K562 (cell line): Measurements from ENCODE around the gene ASPG. TPM values are rescaled to one million over a fixed set of nuclear protein-coding genes. Genes with fewer than 3 reads are reported as not detected.

Experiments
- ATAC-seq: fragments of 200-7000 bp; cut with Tn5 transposase; 3 replicates; pipeline ENCODE4 v1.9.1; 2020; ENCODE audit warnings: moderate library complexity
- BruUV-seq: library from RNA; stranded (reverse); fragments of 400-500 nt; replicated peaks from 2 replicates; lab custom pipeline; 2021; lab: Mats Ljungman, UMichigan
- CTCF ChIA-PET: fragments of 300-600 bp; formaldehyde crosslinking; extraction: SDS; loops from one replicate; lab custom pipeline; 2021; ENCODE audit warnings: low intra/inter-chr PET ratio; lab: Yijun Ruan, JAX
- POLR2A ChIA-PET: fragments of 300-600, 350-650 bp; sonication (Branson Sonifier 250); formaldehyde crosslinking; extraction: SDS; loops from one replicate; lab custom pipeline; 2021; ENCODE audit warnings: antibody characterized with exemption, inconsistent platforms; lab: Yijun Ruan, JAX
- DNase-seq, 4 experiments: peaks; one replicate each; pipeline versions ENCODE4 v3.0.0 to v3.0.0-alpha.2; 2011 to 2018; ENCODE audit warnings: low spot score in 3 of 4, mixed read lengths in 3 of 4; ENCODE audit errors: extremely low read depth in 1 of 4
- FAIRE-seq: peaks from 2 replicates; lab custom pipeline; 2011; peaks lifted over from hg19 to GRCh38; lab: Jason Lieb, UNC
- H2AFZ ChIP-seq: 2 replicates; pipeline ENCODE4 v1.6.0; 2011; ENCODE audit warnings: low read depth, low read length, control low read depth, inconsistent platforms
- H3K27ac ChIP-seq: fragments of 200-600 bp; 3 replicates; pipeline ENCODE4 v1.8.0; 2011; ENCODE audit warnings: low read depth, mild to moderate bottlenecking, control low read depth, inconsistent platforms, low read length, moderate library complexity, mixed read lengths; ENCODE audit errors: extremely low read depth
- H3K27me3 ChIP-seq, 2 experiments: fragments of 300-600 bp in 1 of 2; 2 replicates in 1 of 2; 3 replicates in 1 of 2; pipeline versions ENCODE4 v1.6.0 to v1.8.0; 2011; ENCODE audit warnings: inconsistent platforms in 2 of 2, low read length in 2 of 2, mild to moderate bottlenecking in 1 of 2, mixed read lengths in 1 of 2, moderate library complexity in 1 of 2; ENCODE audit not compliant: control insufficient read depth in 2 of 2, insufficient read depth in 2 of 2
- H3K36me3 ChIP-seq: fragments of 300-600 bp; 3 replicates; pipeline ENCODE4 v1.8.0; 2011; ENCODE audit warnings: mild to moderate bottlenecking, low read length, inconsistent platforms; ENCODE audit not compliant: control insufficient read depth, insufficient read depth
- H3K4me1 ChIP-seq, 2 experiments: fragments of 200-600 bp in 1 of 2; replicated peaks in 1 of 2; 2 replicates in 1 of 2; 3 replicates in 1 of 2; pipeline versions ENCODE4 v1.5.1 to v1.8.0; 2011; ENCODE audit warnings: inconsistent platforms in 2 of 2, low read length in 2 of 2, mild to moderate bottlenecking in 1 of 2, mixed read lengths in 1 of 2, moderate library complexity in 1 of 2; ENCODE audit not compliant: control insufficient read depth in 2 of 2, insufficient read depth in 2 of 2
- H3K4me2 ChIP-seq: 2 replicates; pipeline ENCODE4 v1.6.1; 2011; ENCODE audit warnings: low read length, control low read depth, inconsistent platforms, mixed read lengths; ENCODE audit not compliant: insufficient read depth
- H3K4me3 ChIP-seq: fragments of 200-600 bp; sonication (generic), shearing (Covaris generic); 2 replicates; pipeline ENCODE4 v1.5.1; 2016; ENCODE audit warnings: control low read depth, inconsistent platforms
- H3K79me2 ChIP-seq: fragments of 200-600 bp; 3 replicates; pipeline ENCODE4 v1.8.0; 2011; ENCODE audit warnings: low read length, inconsistent platforms; ENCODE audit not compliant: control insufficient read depth, insufficient read depth
- H3K9ac ChIP-seq, 2 experiments: 2 replicates each; pipeline versions ENCODE4 v1.6.0 to v1.6.1; 2011; ENCODE audit warnings: low read depth in 2 of 2, low read length in 2 of 2, control low read depth in 1 of 2, inconsistent platforms in 1 of 2, mild to moderate bottlenecking in 1 of 2, mixed read lengths in 1 of 2; ENCODE audit not compliant: insufficient read depth in 1 of 2
- H3K9me1 ChIP-seq: one replicate; pipeline ENCODE4 v1.6.0; 2011; ENCODE audit warnings: inconsistent platforms, mild to moderate bottlenecking, low read length, moderate library complexity; ENCODE audit not compliant: control insufficient read depth, insufficient read depth
- H3K9me3 ChIP-seq: replicated peaks from 2 replicates; pipeline ENCODE4 v1.5.1; 2011; ENCODE audit warnings: low read depth, low read length, inconsistent platforms; ENCODE audit not compliant: control insufficient read depth, insufficient read depth
- H4K20me1 ChIP-seq: replicated peaks from 2 replicates; pipeline ENCODE4 v1.6.1; 2011; ENCODE audit warnings: low read length, inconsistent platforms, mixed read lengths; ENCODE audit not compliant: control insufficient read depth, insufficient read depth
- CBX2 ChIP-seq: fragments of 200-600 bp; sonication (generic); IDR thresholded peaks from one replicate; pipeline ENCODE4 v1.6.1; 2012; ENCODE audit warnings: mild to moderate bottlenecking, low read length, inconsistent platforms; ENCODE audit not compliant: insufficient read depth, poor library complexity, severe bottlenecking
- HCFC1 ChIP-seq: IDR thresholded peaks from 2 replicates; pipeline ENCODE4 v1.6.1; 2012; ENCODE audit warnings: low read depth, low read length, improper control_type of control experiment
- NFIX ChIP-seq: fragments of 250-450 bp; sonication (Bioruptor Pico); IDR thresholded peaks from 2 replicates; pipeline ENCODE4 v1.4.0; 2020; ENCODE audit warnings: low read depth, mild to moderate bottlenecking, moderate library complexity
- POLR2AphosphoS5 ChIP-seq: IDR thresholded peaks from 2 replicates; pipeline ENCODE4 v1.6.1; 2011; ENCODE audit warnings: mild to moderate bottlenecking, low read depth, low read length, moderate library complexity; ENCODE audit not compliant: control insufficient read depth, insufficient read depth
- RNF2 ChIP-seq: sonication (generic); IDR thresholded peaks from 2 replicates; pipeline ENCODE4 v1.6.1; 2016
- SAFB2 ChIP-seq: fragments of 200-400 bp; formaldehyde crosslinking; IDR thresholded peaks from 2 replicates; pipeline ENCODE4 v1.6.1; 2018; ENCODE audit warnings: borderline replicate concordance, low read length, low read depth, moderate library complexity; ENCODE audit not compliant: severe bottlenecking
- SMAD1 ChIP-seq: fragments of 150-350 bp; IDR thresholded peaks from 2 replicates; pipeline ENCODE4 v1.6.1; 2014; ENCODE audit warnings: low read length, low read depth; ENCODE audit not compliant: partially characterized antibody
- ZNF699 ChIP-seq: fragments of 250-450 bp; sonication (Bioruptor Pico); IDR thresholded peaks from 2 replicates; pipeline ENCODE4 v1.8.0; 2021; ENCODE audit warnings: mild to moderate bottlenecking, moderate library complexity; ENCODE audit not compliant: insufficient replicate concordance
- WGBS: fragments of 100-300 bp; shearing (Covaris generic); methylation state at CpG from one replicate; pipeline ENCODE4 v1.1.6; 2016; ENCODE audit warnings: low coverage, mixed read lengths; ENCODE audit not compliant: insufficient coverage; ENCODE audit errors: missing lambda C conversion rate; 5-methylcytosine and 5-hydroxymethylcytosine counted together
- in situ Hi-C: fragments of 300-500 bp; cut with MboI; formaldehyde crosslinking; loops from 4 replicates; pipeline ENCODE4 v1.15.0; 2018; ENCODE audit warnings: inconsistent platforms, mixed read lengths
- intact Hi-C: fragments of 100-400 bp; cut with micrococcal nuclease; formaldehyde crosslinking; loops from 2 replicates; pipeline ENCODE4 v1.14.2; 2022
- polyA plus RNA-seq, 8 experiments: library from polyadenylated mRNA; depleted of rRNA in 4 of 8; stranded (reverse) in 5 of 8; unstranded in 3 of 8; fragments of >200 nt; fragmentation: Nextera tagmentation in 2 of 8; fragmentation: Illumina TruSeq in 1 of 8; extraction: Ambion mirVana in 2 of 8; extraction: Trizol in 1 of 8; gene quantifications; 2 replicates each; pipeline versions ENCODE4 v1.2.1 to v1.2.3, GENCODE V29; 2011 to 2014; ENCODE audit warnings: inconsistent platforms in 1 of 8, missing spikeins in 1 of 8
- total RNA-seq, 7 experiments: library from RNA; depleted of rRNA in 6 of 7; stranded (reverse); fragments of >200 nt in 6 of 7; fragmentation: Illumina TruSeq in 2 of 7; extraction: Trizol in 2 of 7; gene quantifications; 2 replicates each; pipeline versions ENCODE4 v1.2.1 to v1.2.3, GENCODE V29; 2011 to 2021; ENCODE audit warnings: low replicate concordance in 1 of 7
- TF ChIP-seq, protein P1 (sequence below): sonication (generic); IDR thresholded peaks from 2 replicates; pipeline ENCODE4 v1.6.1; 2016
- TF ChIP-seq, protein P2 (sequence below): fragments of 250-450 bp; sonication (Bioruptor Pico); IDR thresholded peaks from 2 replicates; pipeline ENCODE4 v1.5.0; 2022; ENCODE audit warnings: mild to moderate bottlenecking
- TF ChIP-seq, protein P3 (sequence below), 3 experiments: fragments of 200-800 bp in 1 of 3; sonication (Bioruptor generic) in 1 of 3; sonication (generic) in 1 of 3; formaldehyde crosslinking in 1 of 3; IDR thresholded peaks; 2 replicates each; pipeline versions ENCODE4 v1.6.1 to v1.8.0; 2016 to 2022; ENCODE audit warnings: mild to moderate bottlenecking in 2 of 3, missing compliant biosample characterization in 2 of 3, missing genetic modification characterization in 2 of 3, missing genetic modification reagents in 1 of 3
- TF ChIP-seq, protein P4 (sequence below): fragments of 450-650 bp; formaldehyde crosslinking; conservative IDR thresholded peaks from 2 replicates; pipeline ENCODE4 v1.4.0; 2022; ENCODE audit warnings: mild to moderate bottlenecking, missing genetic modification characterization
- TF ChIP-seq, protein P5 (sequence below): fragments of 450-650 bp; formaldehyde crosslinking; IDR thresholded peaks from 2 replicates; pipeline ENCODE4 v1.4.0; 2020; ENCODE audit warnings: mild to moderate bottlenecking, moderate library complexity

Gene ASPG
- total and polyA plus RNA-seq, 9 of the 15 experiments (the other 6 are each of a cell fraction or from before 2014, with no cell fraction given) = 0.18 TPM; not detected in 8

DNA sequence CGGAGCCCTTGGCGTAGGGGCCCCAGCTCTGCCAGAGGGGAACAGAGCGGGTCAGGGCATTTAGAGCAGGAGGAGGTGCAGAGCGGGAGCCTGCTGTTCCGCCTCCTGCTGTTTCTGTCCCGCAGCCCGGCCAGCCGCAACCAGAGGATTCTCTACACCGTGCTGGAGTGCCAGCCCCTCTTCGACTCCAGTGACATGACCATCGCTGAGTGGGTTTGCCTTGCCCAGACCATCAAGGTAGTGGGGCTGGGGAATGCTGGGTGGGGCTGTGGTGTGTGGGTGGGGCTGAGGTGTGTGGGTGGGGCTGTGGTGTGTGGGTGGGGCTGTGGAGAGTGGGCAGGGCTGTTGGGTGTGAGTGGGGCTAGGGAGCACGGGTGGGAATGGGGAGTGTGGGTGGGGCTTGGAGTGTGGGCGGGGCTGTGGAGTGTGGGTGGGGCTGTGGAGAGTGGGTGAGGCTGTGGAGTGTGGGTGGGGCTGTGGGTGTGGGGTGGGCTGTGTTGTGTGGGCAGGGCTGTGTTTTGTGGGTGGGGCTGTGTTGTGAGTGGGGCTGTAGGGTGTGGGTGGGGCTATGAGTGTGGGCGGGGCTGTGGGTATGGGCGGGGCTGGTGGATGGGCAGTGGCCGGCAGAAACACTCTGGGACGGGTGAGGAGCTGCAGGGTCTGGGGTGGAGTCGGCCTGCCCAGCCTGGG, 8.0 kb downstream of the ASPG start:
- Histone ChIP-seq H3K27ac (no peak overlapping the region), H3K27me3 (peaks cover 0 to 8% of the 10 kb centered on the region in 2 experiments; a peak in 2 of 5 replicates), H3K36me3 (no peaks in the 10 kb centered on the region), H3K9me1 (no peaks in the 10 kb centered on the region), H3K9me3 (no peaks in the 10 kb centered on the region), H3K79me2 (no peaks in the 10 kb centered on the region), H2AFZ (no peak overlapping the region), H3K9ac (no peak overlapping the region), H3K4me1 (peaks cover 0 to 23% of the 10 kb centered on the region in 2 experiments; a peak in 2 of 5 replicates), H3K4me2 (no peak overlapping the region), H3K4me3 (no peak overlapping the region), H4K20me1 (no peaks in the 10 kb centered on the region)
- ATAC-seq (peak; percentile 80), DNase-seq (peak in 3 of 4 experiments; percentile 56 to 76 (median 69)), FAIRE-seq (no peak)
- intact Hi-C loops = loop anchor here (5.0 kb wide), 1 partner anchor 469 kb away; no protein-coding TSS in a partner anchor
- POLR2A ChIA-PET = interaction anchor here (0.7 kb wide), 1 partner anchor 40 kb away, joined by 3 read pairs; no protein-coding TSS in a partner anchor
- in situ Hi-C loops = no loop called here
- 0% methylated on average over 3 of the region's 18 CpGs for WGBS
- CTCF ChIA-PET = interaction anchor here (1.9 to 2.3 kb wide), 2 partner anchors 16 to 547 kb away, joined by 6 to 12 read pairs; no protein-coding TSS in a partner anchor
- no TSS peak for BruUV-seq
- TF ChIP-seq POLR2AphosphoS5 = no peak
- no peak for TF ChIP-seq CBX2
- TF ChIP-seq HCFC1 = no peak
- TF ChIP-seq, protein P1, sequence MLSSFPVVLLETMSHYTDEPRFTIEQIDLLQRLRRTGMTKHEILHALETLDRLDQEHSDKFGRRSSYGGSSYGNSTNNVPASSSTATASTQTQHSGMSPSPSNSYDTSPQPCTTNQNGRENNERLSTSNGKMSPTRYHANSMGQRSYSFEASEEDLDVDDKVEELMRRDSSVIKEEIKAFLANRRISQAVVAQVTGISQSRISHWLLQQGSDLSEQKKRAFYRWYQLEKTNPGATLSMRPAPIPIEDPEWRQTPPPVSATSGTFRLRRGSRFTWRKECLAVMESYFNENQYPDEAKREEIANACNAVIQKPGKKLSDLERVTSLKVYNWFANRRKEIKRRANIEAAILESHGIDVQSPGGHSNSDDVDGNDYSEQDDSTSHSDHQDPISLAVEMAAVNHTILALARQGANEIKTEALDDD = no peak
- TF ChIP-seq, protein P2, sequence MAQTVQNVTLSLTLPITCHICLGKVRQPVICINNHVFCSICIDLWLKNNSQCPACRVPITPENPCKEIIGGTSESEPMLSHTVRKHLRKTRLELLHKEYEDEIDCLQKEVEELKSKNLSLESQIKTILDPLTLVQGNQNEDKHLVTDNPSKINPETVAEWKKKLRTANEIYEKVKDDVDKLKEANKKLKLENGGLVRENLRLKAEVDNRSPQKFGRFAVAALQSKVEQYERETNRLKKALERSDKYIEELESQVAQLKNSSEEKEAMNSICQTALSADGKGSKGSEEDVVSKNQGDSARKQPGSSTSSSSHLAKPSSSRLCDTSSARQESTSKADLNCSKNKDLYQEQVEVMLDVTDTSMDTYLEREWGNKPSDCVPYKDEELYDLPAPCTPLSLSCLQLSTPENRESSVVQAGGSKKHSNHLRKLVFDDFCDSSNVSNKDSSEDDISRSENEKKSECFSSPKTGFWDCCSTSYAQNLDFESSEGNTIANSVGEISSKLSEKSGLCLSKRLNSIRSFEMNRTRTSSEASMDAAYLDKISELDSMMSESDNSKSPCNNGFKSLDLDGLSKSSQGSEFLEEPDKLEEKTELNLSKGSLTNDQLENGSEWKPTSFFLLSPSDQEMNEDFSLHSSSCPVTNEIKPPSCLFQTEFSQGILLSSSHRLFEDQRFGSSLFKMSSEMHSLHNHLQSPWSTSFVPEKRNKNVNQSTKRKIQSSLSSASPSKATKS (CRISPR knock-in tag) = no peak
- TF ChIP-seq, protein P3, sequence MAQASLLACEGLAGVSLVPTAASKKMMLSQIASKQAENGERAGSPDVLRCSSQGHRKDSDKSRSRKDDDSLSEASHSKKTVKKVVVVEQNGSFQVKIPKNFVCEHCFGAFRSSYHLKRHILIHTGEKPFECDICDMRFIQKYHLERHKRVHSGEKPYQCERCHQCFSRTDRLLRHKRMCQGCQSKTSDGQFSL (CRISPR knock-in tag; IDR thresholded peaks at IDR 0.05) = no peak
- TF ChIP-seq, protein P3 (tag; IDR thresholded peaks at IDR 0.05) = no peak
- no peak for TF ChIP-seq RNF2
- no peak for TF ChIP-seq ZNF699 (CRISPR knock-in tag)
- no peak for TF ChIP-seq SAFB2
- TF ChIP-seq, protein P4, sequence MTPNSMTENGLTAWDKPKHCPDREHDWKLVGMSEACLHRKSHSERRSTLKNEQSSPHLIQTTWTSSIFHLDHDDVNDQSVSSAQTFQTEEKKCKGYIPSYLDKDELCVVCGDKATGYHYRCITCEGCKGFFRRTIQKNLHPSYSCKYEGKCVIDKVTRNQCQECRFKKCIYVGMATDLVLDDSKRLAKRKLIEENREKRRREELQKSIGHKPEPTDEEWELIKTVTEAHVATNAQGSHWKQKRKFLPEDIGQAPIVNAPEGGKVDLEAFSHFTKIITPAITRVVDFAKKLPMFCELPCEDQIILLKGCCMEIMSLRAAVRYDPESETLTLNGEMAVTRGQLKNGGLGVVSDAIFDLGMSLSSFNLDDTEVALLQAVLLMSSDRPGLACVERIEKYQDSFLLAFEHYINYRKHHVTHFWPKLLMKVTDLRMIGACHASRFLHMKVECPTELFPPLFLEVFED (CRISPR knock-in tag) = no peak
- TF ChIP-seq SMAD1 = no peak
- no peak for TF ChIP-seq NFIX (CRISPR knock-in tag)
- TF ChIP-seq, protein P5, sequence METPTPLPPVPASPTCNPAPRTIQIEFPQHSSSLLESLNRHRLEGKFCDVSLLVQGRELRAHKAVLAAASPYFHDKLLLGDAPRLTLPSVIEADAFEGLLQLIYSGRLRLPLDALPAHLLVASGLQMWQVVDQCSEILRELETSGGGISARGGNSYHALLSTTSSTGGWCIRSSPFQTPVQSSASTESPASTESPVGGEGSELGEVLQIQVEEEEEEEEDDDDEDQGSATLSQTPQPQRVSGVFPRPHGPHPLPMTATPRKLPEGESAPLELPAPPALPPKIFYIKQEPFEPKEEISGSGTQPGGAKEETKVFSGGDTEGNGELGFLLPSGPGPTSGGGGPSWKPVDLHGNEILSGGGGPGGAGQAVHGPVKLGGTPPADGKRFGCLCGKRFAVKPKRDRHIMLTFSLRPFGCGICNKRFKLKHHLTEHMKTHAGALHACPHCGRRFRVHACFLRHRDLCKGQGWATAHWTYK = no peak
